ENCODE data around the gene DDX1.

DDX1 gene

GRCh38 chr2:15584316-15584715 lies 7.4 kb upstream of the DDX1 start:
- Histone ChIP-seq H3K4me3 (ENCODE audit: insufficient read depth in 1 of 2, low read depth in 1 of 2, low read length in 2 of 2) (no peak overlapping the region), H3K79me1 (replicated peaks; ENCODE audit: low read length, poor library complexity, severe bottlenecking) (no peaks in the 10 kb centered on the region), H3K4me1 (ENCODE audit: control insufficient read depth, insufficient read depth, low read depth, low read length) (peaks cover 2% of the 10 kb centered on the region), H3K27ac (ENCODE audit: low read length, poor library complexity, severe bottlenecking) (no peak overlapping the region), H3K23ac (ENCODE audit: low read length in 2 of 2) (no peak overlapping the region), H2AK5ac (ENCODE audit: low read length, severe bottlenecking) (no peak overlapping the region), H3K4ac (ENCODE audit: low read depth in 1 of 2, low read length in 2 of 2) (no peak overlapping the region), H4K91ac (ENCODE audit: low read length) (no peak overlapping the region), H3K27me3 (ENCODE audit: control insufficient read depth in 1 of 2, insufficient read depth in 1 of 2, low read length in 2 of 2) (no peaks in the 10 kb centered on the region), H4K8ac (ENCODE audit: low read length) (no peak overlapping the region), H2BK15ac (ENCODE audit: low read depth, poor library complexity, severe bottlenecking) (no peak overlapping the region), H3K18ac (ENCODE audit: low read depth in 1 of 2, low read length in 2 of 2) (no peak overlapping the region), H3K9me3 (ENCODE audit: control insufficient read depth, low read length) (no peaks in the 10 kb centered on the region), H3K14ac (ENCODE audit: low read length in 2 of 2) (no peak overlapping the region), H2BK12ac (ENCODE audit: low read length in 2 of 2) (no peak overlapping the region), H2BK5ac (ENCODE audit: low read depth, low read length, poor library complexity, severe bottlenecking) (no peak overlapping the region), H3K4me2 (ENCODE audit: low read length, poor library complexity, severe bottlenecking) (no peak overlapping the region), H2AFZ (ENCODE audit: low read depth, low read length) (no peak overlapping the region), H2BK120ac (ENCODE audit: low read depth, low read length) (no peak overlapping the region), H3K9ac (ENCODE audit: low read length) (no peak overlapping the region), H3K36me3 (ENCODE audit: control insufficient read depth in 1 of 2, insufficient read depth in 2 of 2, low read depth in 1 of 2, low read length in 2 of 2) (no peaks in the 10 kb centered on the region)
- DNase-seq: no peak

GRCh38 chr2:15584767-15585469 lies 6.8 kb upstream of the DDX1 start:
- Histone ChIP-seq H2BK15ac (ENCODE audit: low read depth, poor library complexity, severe bottlenecking) (no peak overlapping the region), H2BK120ac (ENCODE audit: low read depth, low read length) (no peak overlapping the region), H3K27ac (ENCODE audit: low read length, poor library complexity, severe bottlenecking) (no peak overlapping the region), H2BK5ac (ENCODE audit: low read depth, low read length, poor library complexity, severe bottlenecking) (no peak overlapping the region), H3K9me3 (ENCODE audit: control insufficient read depth, low read length) (no peaks in the 10 kb centered on the region), H3K36me3 (ENCODE audit: control insufficient read depth in 1 of 2, insufficient read depth in 2 of 2, low read depth in 1 of 2, low read length in 2 of 2) (no peaks in the 10 kb centered on the region), H3K23ac (ENCODE audit: low read length in 2 of 2) (no peak overlapping the region), H4K91ac (ENCODE audit: low read length) (no peak overlapping the region), H3K27me3 (ENCODE audit: control insufficient read depth in 1 of 2, insufficient read depth in 1 of 2, low read length in 2 of 2) (no peaks in the 10 kb centered on the region), H3K4me1 (ENCODE audit: control insufficient read depth, insufficient read depth, low read depth, low read length) (no peaks in the 10 kb centered on the region), H2AK5ac (ENCODE audit: low read length, severe bottlenecking) (no peak overlapping the region), H2BK12ac (ENCODE audit: low read length in 2 of 2) (no peak overlapping the region), H3K4ac (ENCODE audit: low read depth in 1 of 2, low read length in 2 of 2) (no peak overlapping the region), H3K14ac (ENCODE audit: low read length in 2 of 2) (no peak overlapping the region), H4K8ac (ENCODE audit: low read length) (no peak overlapping the region), H3K9ac (ENCODE audit: low read length) (no peak overlapping the region), H3K4me2 (ENCODE audit: low read length, poor library complexity, severe bottlenecking) (no peak overlapping the region), H3K18ac (ENCODE audit: low read depth in 1 of 2, low read length in 2 of 2) (no peak overlapping the region), H3K79me1 (replicated peaks; ENCODE audit: low read length, poor library complexity, severe bottlenecking) (no peaks in the 10 kb centered on the region), H3K4me3 (ENCODE audit: insufficient read depth in 1 of 2, low read depth in 1 of 2, low read length in 2 of 2) (no peak overlapping the region), H2AFZ (ENCODE audit: low read depth, low read length) (no peak overlapping the region)
- 92% methylated on average over 2 of the region's 2 CpGs for WGBS
- peak; percentile 42 for DNase-seq

GRCh38 chr2:15588329-15588919 lies 3.2 kb upstream of the DDX1 start:
- Histone ChIP-seq H3K4me3 (ENCODE audit: insufficient read depth in 1 of 2, low read depth in 1 of 2, low read length in 2 of 2) (no peak overlapping the region), H3K4me2 (ENCODE audit: low read length, poor library complexity, severe bottlenecking) (no peak overlapping the region), H2BK120ac (ENCODE audit: low read depth, low read length) (no peak overlapping the region), H3K9me3 (ENCODE audit: control insufficient read depth, low read length) (no peaks in the 10 kb centered on the region), H2AK5ac (ENCODE audit: low read length, severe bottlenecking) (no peak overlapping the region), H3K23ac (ENCODE audit: low read length in 2 of 2) (no peak overlapping the region), H3K4ac (ENCODE audit: low read depth in 1 of 2, low read length in 2 of 2) (no peak overlapping the region), H3K18ac (ENCODE audit: low read depth in 1 of 2, low read length in 2 of 2) (no peak overlapping the region), H3K9ac (ENCODE audit: low read length) (no peak overlapping the region), H3K27me3 (ENCODE audit: control insufficient read depth in 1 of 2, insufficient read depth in 1 of 2, low read length in 2 of 2) (no peaks in the 10 kb centered on the region), H3K14ac (ENCODE audit: low read length in 2 of 2) (no peak overlapping the region), H4K8ac (ENCODE audit: low read length) (no peak overlapping the region), H3K27ac (ENCODE audit: low read length, poor library complexity, severe bottlenecking) (no peak overlapping the region), H3K79me1 (replicated peaks; ENCODE audit: low read length, poor library complexity, severe bottlenecking) (peaks cover 2% of the 10 kb centered on the region), H3K4me1 (ENCODE audit: control insufficient read depth, insufficient read depth, low read depth, low read length) (peaks cover 4% of the 10 kb centered on the region), H2BK12ac (ENCODE audit: low read length in 2 of 2) (no peak overlapping the region), H2AFZ (ENCODE audit: low read depth, low read length) (no peak overlapping the region), H3K36me3 (ENCODE audit: control insufficient read depth in 1 of 2, insufficient read depth in 2 of 2, low read depth in 1 of 2, low read length in 2 of 2) (no peaks in the 10 kb centered on the region), H4K91ac (ENCODE audit: low read length) (no peak overlapping the region), H2BK5ac (ENCODE audit: low read depth, low read length, poor library complexity, severe bottlenecking) (no peak overlapping the region), H2BK15ac (ENCODE audit: low read depth, poor library complexity, severe bottlenecking) (no peak overlapping the region)
- WGBS: 57% methylated on average over 4 of the region's 4 CpGs
- peak; percentile 68 for DNase-seq

GRCh38 chr2:15591373-15591691 lies 336 bp upstream of the DDX1 start:
- Histone ChIP-seq H3K14ac (ENCODE audit: low read length in 2 of 2) (peak overlapping the region in 1 of 2 experiments; percentile 22), H3K79me1 (replicated peaks; ENCODE audit: low read length, poor library complexity, severe bottlenecking) (peaks cover 7% of the 10 kb centered on the region), H3K23ac (ENCODE audit: low read length in 2 of 2) (no peak overlapping the region), H3K4me2 (ENCODE audit: low read length, poor library complexity, severe bottlenecking) (peak overlapping the region; percentile 64), H2BK5ac (ENCODE audit: low read depth, low read length, poor library complexity, severe bottlenecking) (no peak overlapping the region), H2AFZ (ENCODE audit: low read depth, low read length) (peak overlapping the region; percentile 16), H3K27me3 (ENCODE audit: control insufficient read depth in 1 of 2, insufficient read depth in 1 of 2, low read length in 2 of 2) (no peaks in the 10 kb centered on the region), H3K27ac (ENCODE audit: low read length, poor library complexity, severe bottlenecking) (peak overlapping the region; percentile 44), H3K36me3 (ENCODE audit: control insufficient read depth in 1 of 2, insufficient read depth in 2 of 2, low read depth in 1 of 2, low read length in 2 of 2) (peaks cover 3 to 19% of the 10 kb centered on the region in 2 experiments), H3K18ac (ENCODE audit: low read depth in 1 of 2, low read length in 2 of 2) (peak overlapping the region; percentile 63 to 72), H3K4ac (ENCODE audit: low read depth in 1 of 2, low read length in 2 of 2) (peak overlapping the region; percentile 47 to 57), H2BK15ac (ENCODE audit: low read depth, poor library complexity, severe bottlenecking) (no peak overlapping the region), H3K4me3 (ENCODE audit: insufficient read depth in 1 of 2, low read depth in 1 of 2, low read length in 2 of 2) (peak overlapping the region; percentile 86 to 98), H4K8ac (ENCODE audit: low read length) (peak overlapping the region; percentile 86), H3K4me1 (ENCODE audit: control insufficient read depth, insufficient read depth, low read depth, low read length) (peaks cover 4% of the 10 kb centered on the region), H3K9me3 (ENCODE audit: control insufficient read depth, low read length) (no peaks in the 10 kb centered on the region), H3K9ac (ENCODE audit: low read length) (peak overlapping the region; percentile 99), H2BK12ac (ENCODE audit: low read length in 2 of 2) (no peak overlapping the region), H2BK120ac (ENCODE audit: low read depth, low read length) (no peak overlapping the region), H2AK5ac (ENCODE audit: low read length, severe bottlenecking) (no peak overlapping the region), H4K91ac (ENCODE audit: low read length) (no peak overlapping the region)
- DNase-seq: no peak
- 10% methylated on average over 5 of the region's 7 CpGs for WGBS
